Lower leg skin (tissue), 4 donors: Measurements from ENCODE around the gene CAMTA1. TPM values are rescaled to one million over a fixed set of nuclear protein-coding genes. Genes with fewer than 3 reads are reported as not detected.

Experiments
- DNase-seq, 2 donors: peaks; one replicate each; pipeline ENCODE4 v3.0.0-alpha.2; 2019; ENCODE audit warnings: low spot score in 2 of 2
- H3K4me3 ChIP-seq: fragments of 200-600 bp; sonication (generic); 2 replicates; pipeline ENCODE4 v1.5.1; 2017; ENCODE audit warnings: mild to moderate bottlenecking, low read depth; ENCODE audit not compliant: poor library complexity, severe bottlenecking
- POLR2A ChIP-seq, 2 donors: fragments of 450-650 bp; IDR thresholded peaks; one replicate each; pipeline ENCODE4 v1.6.1; 2016 to 2017; ENCODE audit warnings: antibody characterized with exemption in 2 of 2, mild to moderate bottlenecking in 1 of 2, moderate library complexity in 1 of 2
- WGBS, 2 donors: methylation state at CpG; one replicate each; pipeline ENCODE4 v1.1.5; 2018; 5-methylcytosine and 5-hydroxymethylcytosine counted together
- intact Hi-C: fragments of 100-400 bp; cut with DNase I; formaldehyde crosslinking; loops from one replicate; pipeline ENCODE4 v1.15.0; 2023; ENCODE audit warnings: low total_unique reads
- total RNA-seq, 4 donors: library from RNA; depleted of rRNA; stranded (reverse); fragments of >200 nt; gene quantifications; one replicate each; pipeline ENCODE4 v1.1.0, GENCODE V29; 2016
- TF ChIP-seq, protein P1 (sequence below), 3 donors: fragments of 450-650 bp; IDR thresholded peaks; one replicate each; pipeline ENCODE4 v1.5.1; 2016; ENCODE audit warnings: antibody characterized with exemption in 3 of 3, mild to moderate bottlenecking in 3 of 3, moderate library complexity in 2 of 3

The CAMTA1 gene
- total RNA-seq, 4 donors from 2014 or later, result 24.4 to 52.3 (median 32.9) TPM

DNA sequence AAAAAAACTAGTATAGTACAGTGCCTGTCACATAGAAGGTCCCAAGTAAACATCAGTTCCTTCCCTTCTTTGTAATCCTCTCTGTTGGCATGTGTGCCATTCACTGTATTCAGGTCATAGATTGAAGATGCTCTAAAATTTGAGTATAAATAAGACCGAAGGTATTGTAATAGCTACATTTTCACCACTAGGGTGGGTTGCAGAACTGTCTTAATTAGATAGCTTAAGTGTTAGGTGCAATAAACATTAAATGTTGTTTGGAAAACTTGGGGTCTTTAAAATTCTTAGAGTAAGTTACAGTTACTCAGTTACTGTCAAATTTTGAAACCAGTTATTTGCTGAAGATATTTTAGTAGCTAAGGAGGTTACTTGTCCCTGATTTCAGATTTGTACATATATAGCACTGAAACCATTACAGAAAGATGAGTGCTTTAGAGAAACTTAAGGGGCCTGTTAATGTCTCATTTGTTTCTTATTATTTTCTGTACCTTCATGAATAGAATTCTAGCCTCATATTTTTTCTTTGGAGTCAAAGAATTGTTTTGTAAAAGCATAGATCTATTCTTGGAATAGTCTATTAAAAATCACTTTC, 1023.1 kb downstream of the CAMTA1 start:
- intact Hi-C loops, result no loop called here
- no peak for TF ChIP-seq POLR2A (IDR thresholded peaks at IDR 0.05)
- TF ChIP-seq, protein P1, sequence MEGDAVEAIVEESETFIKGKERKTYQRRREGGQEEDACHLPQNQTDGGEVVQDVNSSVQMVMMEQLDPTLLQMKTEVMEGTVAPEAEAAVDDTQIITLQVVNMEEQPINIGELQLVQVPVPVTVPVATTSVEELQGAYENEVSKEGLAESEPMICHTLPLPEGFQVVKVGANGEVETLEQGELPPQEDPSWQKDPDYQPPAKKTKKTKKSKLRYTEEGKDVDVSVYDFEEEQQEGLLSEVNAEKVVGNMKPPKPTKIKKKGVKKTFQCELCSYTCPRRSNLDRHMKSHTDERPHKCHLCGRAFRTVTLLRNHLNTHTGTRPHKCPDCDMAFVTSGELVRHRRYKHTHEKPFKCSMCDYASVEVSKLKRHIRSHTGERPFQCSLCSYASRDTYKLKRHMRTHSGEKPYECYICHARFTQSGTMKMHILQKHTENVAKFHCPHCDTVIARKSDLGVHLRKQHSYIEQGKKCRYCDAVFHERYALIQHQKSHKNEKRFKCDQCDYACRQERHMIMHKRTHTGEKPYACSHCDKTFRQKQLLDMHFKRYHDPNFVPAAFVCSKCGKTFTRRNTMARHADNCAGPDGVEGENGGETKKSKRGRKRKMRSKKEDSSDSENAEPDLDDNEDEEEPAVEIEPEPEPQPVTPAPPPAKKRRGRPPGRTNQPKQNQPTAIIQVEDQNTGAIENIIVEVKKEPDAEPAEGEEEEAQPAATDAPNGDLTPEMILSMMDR (IDR thresholded peaks at IDR 0.05), result no peak
- WGBS, 2 donors, result 29 to 39% methylated on average over 1 of the region's 1 CpG
- DNase-seq, result no peak
- no peak overlapping the region for H3K4me3 ChIP-seq

DNA sequence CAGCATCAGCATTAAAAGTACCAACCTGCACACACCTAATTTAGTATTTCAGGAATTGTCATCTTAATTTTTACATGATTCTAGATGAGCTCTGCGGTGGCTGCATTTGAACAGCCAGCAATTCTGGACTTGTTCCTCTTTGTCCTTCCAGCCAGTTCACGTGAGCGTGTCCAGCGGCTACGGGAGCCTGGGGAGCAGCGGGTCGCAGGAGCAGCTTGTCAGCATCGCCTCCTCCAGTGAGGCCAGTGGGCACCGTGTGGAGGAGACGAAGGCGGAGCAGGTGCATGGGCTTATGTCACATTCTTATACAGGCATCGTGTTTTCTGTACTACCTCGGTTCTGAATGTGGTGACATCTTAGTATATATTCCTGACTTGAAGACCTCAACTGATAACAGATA, 1024.5 kb downstream of the CAMTA1 start:
- TF ChIP-seq POLR2A (IDR thresholded peaks at IDR 0.05), result no peak
- TF ChIP-seq, protein P1 (IDR thresholded peaks at IDR 0.05), result no peak
- 93 to 96% methylated on average over 13 of the region's 13 CpGs for WGBS, 2 donors
- DNase-seq, result no peak
- no peak overlapping the region for H3K4me3 ChIP-seq
- intact Hi-C loops, result no loop called here

- DNase-seq, result no peak
- TF ChIP-seq POLR2A (IDR thresholded peaks at IDR 0.05), result no peak
- TF ChIP-seq, protein P1 (IDR thresholded peaks at IDR 0.05), result no peak
- 84 to 91% methylated on average over 7 of the region's 7 CpGs for whole genome bisulfite sequencing, 2 donors
- intact Hi-C loops, result no loop called here
- no peak overlapping the region for H3K4me3 ChIP-seq
Measured at GRCh38 chr1:7810395-7810794, 1025.1 kb downstream of the CAMTA1 start.

GRCh38 chr1:7811476-7811875, 1026.2 kb downstream of the CAMTA1 start:
- no peak for TF ChIP-seq POLR2A (IDR thresholded peaks at IDR 0.05)
- TF ChIP-seq, protein P1 (IDR thresholded peaks at IDR 0.05), result no peak
- H3K4me3 ChIP-seq, result no peak overlapping the region
- 93 to 96% methylated on average over 6 of the region's 6 CpGs for WGBS, 2 donors
- intact Hi-C loops, result no loop called here
- no peak for DNase-seq

GRCh38 chr1:7813677-7814373, 1028.6 kb downstream of the CAMTA1 start:
- DNase-seq, result no peak
- WGBS, 2 donors, result 99% methylated on average over 3 of the region's 3 CpGs
- intact Hi-C loops, result no loop called here
- TF ChIP-seq, protein P1 (IDR thresholded peaks at IDR 0.05), result no peak
- TF ChIP-seq POLR2A (IDR thresholded peaks at IDR 0.05), result no peak
- H3K4me3 ChIP-seq, result no peak overlapping the region

Other genes starting within 250 kb of the CAMTA1 start
- gene NOL9, start 230.9 kb upstream of the CAMTA1 start, total RNA-seq, result 10 to 100 TPM; 13.1 to 35.9 (median 23.3) TPM
- gene TAS1R1, start 230.1 kb upstream of the CAMTA1 start, total RNA-seq, result under 1 TPM in 2 of 4 donors, not detected in 2; 0.27 to 0.39 TPM
- gene ZBTB48, start 205.5 kb upstream of the CAMTA1 start, total RNA-seq, result 10 to 100 TPM; 31.6 to 40.4 (median 34.8) TPM
- 100 to 1,000 TPM in 3 of 4 donors, 10 to 100 TPM in 1; 89.6 to 147 (median 130) TPM for gene KLHL21, start 182.6 kb upstream of the CAMTA1 start, total RNA-seq
- 10 to 100 TPM; 18.4 to 26.7 (median 21.1) TPM for gene PHF13, start 171.7 kb upstream of the CAMTA1 start, total RNA-seq
- 10 to 100 TPM; 20.1 to 26.9 (median 23.4) TPM for gene THAP3, start 160.6 kb upstream of the CAMTA1 start, total RNA-seq
- gene DNAJC11, start 83.6 kb upstream of the CAMTA1 start, total RNA-seq, result 10 to 100 TPM; 22.1 to 37.1 (median 27.3) TPM